Panc1 (cell line): ENCODE data around the gene MASP2. TPM values are rescaled to one million over a fixed set of nuclear protein-coding genes. Genes with fewer than 3 reads are reported as not detected.

Source experiments
- ATAC-seq: fragments of 200-7000 bp; cut with Tn5 transposase; 2 replicates; pipeline ENCODE4 v1.9.1; 2020; ENCODE audit warnings: mild to moderate bottlenecking, moderate library complexity
- BruUV-seq: library from RNA; stranded (reverse); fragments of 400-500 nt; replicated peaks from 2 replicates; lab custom pipeline; 2021; lab: Mats Ljungman, UMichigan
- CTCF ChIA-PET: fragments of 300-600 bp; sonication (Branson Sonifier 250); formaldehyde crosslinking; loops from one replicate; lab custom pipeline; 2022; ENCODE audit warnings: antibody characterized with exemption; lab: Charles Lee
- POLR2A ChIA-PET: fragments of 300-600 bp; sonication (Branson Sonifier 250); formaldehyde crosslinking; loops from one replicate; lab custom pipeline; 2022; ENCODE audit warnings: antibody characterized with exemption; lab: Charles Lee
- DNase-seq: peaks from one replicate; pipeline ENCODE4 v3.0.0-alpha.2; 2010; ENCODE audit warnings: low read depth, low spot score
- H3K27ac ChIP-seq: 2 replicates; pipeline ENCODE4 v1.5.1; 2011; ENCODE audit warnings: mild to moderate bottlenecking, low read length, inconsistent platforms
- H3K27me3 ChIP-seq: fragments of 200-500 bp; sonication (Bioruptor generic); 2 replicates; pipeline ENCODE4 v1.6.0; 2014; ENCODE audit warnings: low read length, inconsistent platforms; ENCODE audit not compliant: control insufficient read depth, insufficient read depth
- H3K36me3 ChIP-seq: fragments of 200-500 bp; sonication (Bioruptor generic); 2 replicates; pipeline ENCODE4 v1.5.1; 2014; ENCODE audit warnings: inconsistent platforms, mild to moderate bottlenecking, low read length, moderate library complexity; ENCODE audit not compliant: control insufficient read depth, insufficient read depth
- H3K4me1 ChIP-seq: 2 replicates; pipeline ENCODE4 v1.5.1; 2011; ENCODE audit warnings: inconsistent platforms, mild to moderate bottlenecking, low read length, moderate library complexity; ENCODE audit not compliant: control insufficient read depth, insufficient read depth
- H3K4me3 ChIP-seq, 2 experiments: 2 replicates each; pipeline ENCODE4 v1.5.1; 2011 to 2012; ENCODE audit warnings: low read depth in 2 of 2, low read length in 2 of 2, mild to moderate bottlenecking in 2 of 2, inconsistent platforms in 1 of 2, moderate library complexity in 1 of 2
- H3K9me3 ChIP-seq: fragments of 200-500 bp; sonication (Bioruptor generic); 2 replicates; pipeline ENCODE4 v1.5.1; 2014; ENCODE audit warnings: low read depth, mild to moderate bottlenecking, inconsistent platforms, low read length, moderate library complexity; ENCODE audit not compliant: control insufficient read depth, insufficient read depth
- POLR2AphosphoS5 ChIP-seq: IDR thresholded peaks from 2 replicates; pipeline ENCODE4 v1.6.1; 2012; ENCODE audit warnings: mild to moderate bottlenecking, low read depth, low read length, moderate library complexity
- SIN3A ChIP-seq: IDR thresholded peaks from 2 replicates; pipeline ENCODE4 v1.6.1; 2012; ENCODE audit warnings: low read depth, mild to moderate bottlenecking, low read length, moderate library complexity, borderline replicate concordance; ENCODE audit not compliant: insufficient read depth
- TCF7L2 ChIP-seq: IDR thresholded peaks from 2 replicates; pipeline ENCODE4 v1.6.1; 2011; ENCODE audit warnings: mild to moderate bottlenecking, low read depth, low read length, inconsistent platforms
- in situ Hi-C: cut with HindIII; loops from 2 replicates; pipeline ENCODE4 v1.10.0; 2016; ENCODE audit warnings: low sequenced_read_pairs, low pct_unique_long_range_greater_than_20kb
- intact Hi-C: fragments of 100-400 bp; cut with micrococcal nuclease; formaldehyde crosslinking; loops from one replicate; pipeline ENCODE4 v1.10.0; 2022; ENCODE audit not compliant: unreplicated experiment
- total RNA-seq: library from RNA; stranded (reverse); gene quantifications from one replicate; pipeline ENCODE4 v1.2.1, GENCODE V29; 2021; ENCODE audit not compliant: unreplicated experiment
- TF ChIP-seq, protein P1 (sequence below), 2 experiments: IDR thresholded peaks; 2 replicates each; pipeline ENCODE4 v1.6.1; 2011 to 2012; ENCODE audit warnings: low read depth in 2 of 2, control low read depth in 1 of 2, low read length in 1 of 2, mild to moderate bottlenecking in 1 of 2, moderate library complexity in 1 of 2; ENCODE audit not compliant: insufficient read depth in 1 of 2
- TF ChIP-seq, protein P2 (sequence below): fragments of 450-650 bp; IDR thresholded peaks from 2 replicates; pipeline ENCODE4 v1.5.1; 2017; ENCODE audit warnings: mild to moderate bottlenecking

The MASP2 gene
- total RNA-seq, 1 experiment from 2014 or later: 0.41 TPM

- intact Hi-C loops (no loop called here), in situ Hi-C loops (no loop called here)
- ATAC-seq: no peak
- ChIA-PET CTCF (interaction anchor here (0.6 to 1.2 kb wide), 2 partner anchors 17 to 560 kb away, joined by 3 to 8 read pairs; no protein-coding TSS in a partner anchor), POLR2A (no interaction called here)
- Histone ChIP-seq H3K27me3 (no peaks in the 10 kb centered on the region), H3K4me1 (peaks cover 14% of the 10 kb centered on the region), H3K9me3 (no peaks in the 10 kb centered on the region), H3K36me3 (peaks cover 5% of the 10 kb centered on the region), H3K27ac (no peak overlapping the region), H3K4me3 (no peak overlapping the region)
- TF ChIP-seq TCF7L2 (no peak), POLR2AphosphoS5 (no peak), SIN3A (no peak)
- TF ChIP-seq, protein P1, sequence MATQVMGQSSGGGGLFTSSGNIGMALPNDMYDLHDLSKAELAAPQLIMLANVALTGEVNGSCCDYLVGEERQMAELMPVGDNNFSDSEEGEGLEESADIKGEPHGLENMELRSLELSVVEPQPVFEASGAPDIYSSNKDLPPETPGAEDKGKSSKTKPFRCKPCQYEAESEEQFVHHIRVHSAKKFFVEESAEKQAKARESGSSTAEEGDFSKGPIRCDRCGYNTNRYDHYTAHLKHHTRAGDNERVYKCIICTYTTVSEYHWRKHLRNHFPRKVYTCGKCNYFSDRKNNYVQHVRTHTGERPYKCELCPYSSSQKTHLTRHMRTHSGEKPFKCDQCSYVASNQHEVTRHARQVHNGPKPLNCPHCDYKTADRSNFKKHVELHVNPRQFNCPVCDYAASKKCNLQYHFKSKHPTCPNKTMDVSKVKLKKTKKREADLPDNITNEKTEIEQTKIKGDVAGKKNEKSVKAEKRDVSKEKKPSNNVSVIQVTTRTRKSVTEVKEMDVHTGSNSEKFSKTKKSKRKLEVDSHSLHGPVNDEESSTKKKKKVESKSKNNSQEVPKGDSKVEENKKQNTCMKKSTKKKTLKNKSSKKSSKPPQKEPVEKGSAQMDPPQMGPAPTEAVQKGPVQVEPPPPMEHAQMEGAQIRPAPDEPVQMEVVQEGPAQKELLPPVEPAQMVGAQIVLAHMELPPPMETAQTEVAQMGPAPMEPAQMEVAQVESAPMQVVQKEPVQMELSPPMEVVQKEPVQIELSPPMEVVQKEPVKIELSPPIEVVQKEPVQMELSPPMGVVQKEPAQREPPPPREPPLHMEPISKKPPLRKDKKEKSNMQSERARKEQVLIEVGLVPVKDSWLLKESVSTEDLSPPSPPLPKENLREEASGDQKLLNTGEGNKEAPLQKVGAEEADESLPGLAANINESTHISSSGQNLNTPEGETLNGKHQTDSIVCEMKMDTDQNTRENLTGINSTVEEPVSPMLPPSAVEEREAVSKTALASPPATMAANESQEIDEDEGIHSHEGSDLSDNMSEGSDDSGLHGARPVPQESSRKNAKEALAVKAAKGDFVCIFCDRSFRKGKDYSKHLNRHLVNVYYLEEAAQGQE (IDR thresholded peaks at IDR 0.05; ENCODE audit: insufficient read depth in 1 of 2, low read depth in 2 of 2, low read length in 1 of 2): no peak
- TF ChIP-seq, protein P2, sequence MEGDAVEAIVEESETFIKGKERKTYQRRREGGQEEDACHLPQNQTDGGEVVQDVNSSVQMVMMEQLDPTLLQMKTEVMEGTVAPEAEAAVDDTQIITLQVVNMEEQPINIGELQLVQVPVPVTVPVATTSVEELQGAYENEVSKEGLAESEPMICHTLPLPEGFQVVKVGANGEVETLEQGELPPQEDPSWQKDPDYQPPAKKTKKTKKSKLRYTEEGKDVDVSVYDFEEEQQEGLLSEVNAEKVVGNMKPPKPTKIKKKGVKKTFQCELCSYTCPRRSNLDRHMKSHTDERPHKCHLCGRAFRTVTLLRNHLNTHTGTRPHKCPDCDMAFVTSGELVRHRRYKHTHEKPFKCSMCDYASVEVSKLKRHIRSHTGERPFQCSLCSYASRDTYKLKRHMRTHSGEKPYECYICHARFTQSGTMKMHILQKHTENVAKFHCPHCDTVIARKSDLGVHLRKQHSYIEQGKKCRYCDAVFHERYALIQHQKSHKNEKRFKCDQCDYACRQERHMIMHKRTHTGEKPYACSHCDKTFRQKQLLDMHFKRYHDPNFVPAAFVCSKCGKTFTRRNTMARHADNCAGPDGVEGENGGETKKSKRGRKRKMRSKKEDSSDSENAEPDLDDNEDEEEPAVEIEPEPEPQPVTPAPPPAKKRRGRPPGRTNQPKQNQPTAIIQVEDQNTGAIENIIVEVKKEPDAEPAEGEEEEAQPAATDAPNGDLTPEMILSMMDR: no peak
- DNase-seq: no peak
- TSS peak; percentile 41 for BruUV-seq
Observed at GRCh38 chr1:11054666-11055065, 7.6 kb upstream of the MASP2 start.

DNA sequence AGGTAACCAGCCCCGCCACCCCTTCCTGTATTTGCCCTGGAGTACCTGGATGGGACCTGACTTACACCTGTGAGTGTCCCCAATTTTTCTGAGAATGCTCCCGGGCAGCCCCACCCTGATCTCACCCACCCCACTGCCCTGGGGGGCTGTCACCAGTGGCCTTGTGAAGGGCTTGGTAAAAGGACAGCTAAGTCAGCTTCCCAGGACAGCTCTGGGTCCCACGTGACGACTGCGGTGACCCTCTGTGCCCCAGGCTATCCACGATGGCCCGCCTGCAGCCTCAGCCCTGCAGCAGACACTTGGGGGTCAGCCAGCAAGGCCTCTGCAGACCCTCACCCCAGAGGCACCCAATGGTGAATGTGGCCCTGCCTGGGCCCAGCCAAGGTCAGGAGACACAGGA lies 7.1 kb upstream of the MASP2 start:
- Histone ChIP-seq H3K9me3 (no peaks in the 10 kb centered on the region), H3K4me1 (peaks cover 14% of the 10 kb centered on the region), H3K4me3 (no peak overlapping the region), H3K36me3 (peaks cover 5% of the 10 kb centered on the region), H3K27ac (no peak overlapping the region), H3K27me3 (no peaks in the 10 kb centered on the region)
- intact Hi-C loops (no loop called here), in situ Hi-C loops (no loop called here)
- ChIA-PET CTCF (interaction anchor here (0.6 to 1.2 kb wide), 2 partner anchors 17 to 560 kb away, joined by 3 to 8 read pairs; no protein-coding TSS in a partner anchor), POLR2A (no interaction called here)
- ATAC-seq (peak; percentile 14; the same call in 1 of the 2 replicates), DNase-seq (no peak)
- TF ChIP-seq SIN3A (no peak), TCF7L2 (no peak), POLR2AphosphoS5 (no peak)
- TF ChIP-seq, protein P1 (IDR thresholded peaks at IDR 0.05; ENCODE audit: insufficient read depth in 1 of 2, low read depth in 2 of 2, low read length in 1 of 2): no peak
- TF ChIP-seq, protein P2: no peak
- no TSS peak for BruUV-seq
